ENCODE data around the gene SLC27A5. TPM values are rescaled to one million over a fixed set of nuclear protein-coding genes. Genes with fewer than 3 reads are reported as not detected.

SLC27A5 gene, protein sequence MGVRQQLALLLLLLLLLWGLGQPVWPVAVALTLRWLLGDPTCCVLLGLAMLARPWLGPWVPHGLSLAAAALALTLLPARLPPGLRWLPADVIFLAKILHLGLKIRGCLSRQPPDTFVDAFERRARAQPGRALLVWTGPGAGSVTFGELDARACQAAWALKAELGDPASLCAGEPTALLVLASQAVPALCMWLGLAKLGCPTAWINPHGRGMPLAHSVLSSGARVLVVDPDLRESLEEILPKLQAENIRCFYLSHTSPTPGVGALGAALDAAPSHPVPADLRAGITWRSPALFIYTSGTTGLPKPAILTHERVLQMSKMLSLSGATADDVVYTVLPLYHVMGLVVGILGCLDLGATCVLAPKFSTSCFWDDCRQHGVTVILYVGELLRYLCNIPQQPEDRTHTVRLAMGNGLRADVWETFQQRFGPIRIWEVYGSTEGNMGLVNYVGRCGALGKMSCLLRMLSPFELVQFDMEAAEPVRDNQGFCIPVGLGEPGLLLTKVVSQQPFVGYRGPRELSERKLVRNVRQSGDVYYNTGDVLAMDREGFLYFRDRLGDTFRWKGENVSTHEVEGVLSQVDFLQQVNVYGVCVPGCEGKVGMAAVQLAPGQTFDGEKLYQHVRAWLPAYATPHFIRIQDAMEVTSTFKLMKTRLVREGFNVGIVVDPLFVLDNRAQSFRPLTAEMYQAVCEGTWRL
- total RNA-seq, result 4.8 and 5.5 TPM in 2 replicates

DNA sequence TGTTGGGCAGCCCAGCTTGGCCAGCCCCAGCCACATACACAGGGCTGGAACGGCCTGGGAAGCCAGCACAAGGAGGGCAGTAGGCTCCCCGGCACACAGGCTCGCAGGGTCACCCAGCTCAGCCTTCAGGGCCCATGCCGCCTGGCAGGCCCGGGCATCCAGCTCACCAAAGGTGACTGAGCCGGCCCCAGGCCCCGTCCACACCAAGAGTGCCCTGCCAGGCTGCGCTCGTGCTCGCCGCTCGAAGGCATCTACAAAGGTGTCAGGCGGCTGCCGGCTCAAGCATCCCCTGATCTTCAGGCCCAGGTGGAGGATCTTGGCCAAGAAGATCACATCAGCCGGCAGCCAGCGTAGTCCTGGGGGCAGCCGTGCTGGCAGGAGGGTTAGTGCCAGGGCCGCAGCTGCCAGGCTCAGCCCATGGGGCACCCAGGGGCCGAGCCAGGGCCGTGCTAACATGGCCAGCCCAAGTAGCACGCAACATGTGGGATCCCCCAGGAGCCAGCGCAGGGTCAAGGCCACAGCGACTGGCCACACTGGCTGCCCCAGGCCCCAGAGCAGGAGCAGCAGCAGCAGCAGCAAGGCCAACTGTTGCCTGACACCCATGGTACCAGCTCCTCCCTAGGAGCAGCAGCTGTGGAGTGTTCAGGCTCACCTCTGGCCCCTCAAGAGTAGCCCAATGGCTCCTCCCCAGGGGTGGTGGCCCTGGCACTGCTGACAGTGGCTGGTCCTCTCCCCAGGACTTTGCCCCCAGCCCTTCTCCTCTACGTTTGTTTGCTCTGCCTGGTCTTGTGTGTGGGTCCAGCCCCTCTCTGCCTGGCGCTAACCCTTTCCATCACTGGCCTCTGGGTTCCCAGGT lies at the start of gene SLC27A5:
Gene SLC27A5 (minus strand): TSS at position 640 of the 856 bp plus-strand sequence. CDS start 37 bp downstream, at position 603.

DNA sequence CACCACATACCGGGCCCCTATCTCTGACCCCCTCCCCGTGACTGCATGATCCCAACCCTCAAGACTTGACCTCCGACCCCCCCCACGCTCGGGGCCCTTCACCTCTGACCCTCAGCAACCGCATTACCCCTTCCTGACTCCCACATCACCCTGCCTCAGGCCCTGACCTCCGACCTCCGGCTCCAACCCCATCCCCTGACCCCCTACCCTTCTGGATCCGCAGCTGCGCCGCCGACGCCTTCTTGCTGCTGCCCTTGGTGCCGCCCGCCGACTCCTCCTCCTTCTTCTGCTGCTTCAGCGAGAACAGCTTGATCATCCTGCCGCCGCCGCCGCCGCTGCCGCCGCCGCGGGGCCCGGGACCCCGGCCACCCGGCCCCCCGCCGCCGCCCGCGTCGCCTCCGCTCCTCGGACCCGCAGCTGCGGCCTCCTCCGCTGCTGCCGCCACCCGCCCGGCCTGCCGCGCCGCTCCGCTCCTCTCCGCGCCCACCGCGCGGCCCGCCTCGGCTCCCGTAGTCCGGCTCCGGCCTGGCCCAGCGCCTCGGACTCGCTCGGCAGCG lies 46.4 kb upstream of the SLC27A5 start, which contains the start of gene UBE2M:
Gene UBE2M (minus strand): TSS at position 546 of the 557 bp plus-strand sequence. CDS start 230 bp downstream, at position 316.

DNA sequence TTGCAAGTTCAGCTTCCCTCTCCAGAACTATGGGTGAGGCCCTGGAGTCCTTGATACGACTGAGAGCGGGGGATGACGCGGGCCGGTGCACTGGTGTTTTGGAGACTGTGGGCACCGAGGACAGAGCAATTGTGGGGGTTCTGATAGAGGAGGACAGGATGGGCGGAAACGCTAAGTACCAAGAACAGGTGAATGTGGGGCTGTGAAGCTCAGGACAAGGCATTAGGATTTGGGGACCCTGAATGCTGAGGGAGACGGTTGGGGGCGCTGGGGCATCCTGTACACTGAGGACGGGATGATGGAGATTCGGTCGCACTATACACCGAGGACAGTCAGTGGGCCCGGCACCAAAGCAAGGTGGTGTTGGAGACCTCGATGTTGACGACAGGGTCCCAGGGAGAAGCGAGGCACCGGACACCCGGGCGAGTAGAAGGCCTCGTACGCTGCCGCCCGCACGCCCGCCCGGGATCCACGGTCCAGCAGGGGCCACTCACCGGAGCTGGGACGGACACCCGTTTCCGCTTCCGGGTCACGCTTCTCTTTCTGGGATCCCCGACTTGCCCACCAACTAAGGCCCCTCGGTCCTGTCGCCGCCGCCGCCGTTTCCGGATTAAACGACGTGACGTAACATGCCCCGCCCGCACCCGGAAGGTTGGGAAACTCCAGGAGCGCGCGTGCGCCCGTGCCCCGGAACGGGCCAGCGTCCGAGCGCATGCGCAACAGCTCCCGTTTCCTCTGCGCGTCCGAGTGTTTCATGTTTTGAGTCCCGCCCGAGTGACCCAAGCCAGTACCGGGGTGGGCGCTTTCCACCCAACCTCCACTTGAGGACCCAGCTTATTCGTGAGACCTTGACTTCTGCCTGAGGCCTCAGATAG lies 42.9 kb upstream of the SLC27A5 start, which contains the start of gene CHMP2A:
Gene CHMP2A (minus strand): TSS at position 612 of the 875 bp plus-strand sequence. CDS start 893 bp downstream, outside the sequence.

DNA sequence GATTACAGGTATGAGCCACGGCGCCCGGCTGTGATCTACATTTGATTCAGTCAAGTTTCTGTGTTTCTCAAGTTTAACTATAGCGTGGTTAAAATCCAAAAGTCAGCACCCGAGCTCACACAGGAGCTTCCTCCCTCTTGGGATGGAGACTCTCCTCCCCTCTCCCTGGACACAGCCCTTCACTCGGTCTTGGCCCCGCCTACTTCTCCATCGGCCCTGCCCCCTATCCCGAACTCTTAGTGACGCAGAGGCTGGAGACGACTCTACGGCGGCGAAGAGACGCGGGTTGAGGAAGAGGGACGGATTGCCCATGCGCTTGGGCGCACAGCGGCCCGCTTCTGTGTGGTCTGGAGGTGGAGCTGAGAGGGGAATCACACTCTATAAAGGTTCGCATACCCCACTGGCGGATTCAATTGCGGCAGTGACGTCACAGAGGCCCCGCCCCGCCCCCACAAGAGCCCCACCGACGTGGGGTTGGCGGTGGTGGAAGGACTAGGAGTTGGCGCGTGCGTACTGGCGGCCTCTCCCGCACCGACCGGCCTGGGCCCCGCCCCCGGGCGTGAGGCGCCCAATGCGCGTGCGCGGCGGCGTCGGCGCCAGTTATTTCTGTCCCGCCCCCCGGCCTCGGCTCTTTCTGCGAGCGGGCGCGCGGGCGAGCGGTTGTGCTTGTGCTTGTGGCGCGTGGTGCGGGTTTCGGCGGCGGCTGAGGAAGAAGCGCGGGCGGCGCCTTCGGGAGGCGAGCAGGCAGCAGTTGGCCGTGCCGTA lies 32.2 kb upstream of the SLC27A5 start, which contains the start of gene TRIM28:
Gene TRIM28 (plus strand): TSS at position 239 of the 765 bp plus-strand sequence. CDS start 694 bp downstream, outside the sequence.

DNA sequence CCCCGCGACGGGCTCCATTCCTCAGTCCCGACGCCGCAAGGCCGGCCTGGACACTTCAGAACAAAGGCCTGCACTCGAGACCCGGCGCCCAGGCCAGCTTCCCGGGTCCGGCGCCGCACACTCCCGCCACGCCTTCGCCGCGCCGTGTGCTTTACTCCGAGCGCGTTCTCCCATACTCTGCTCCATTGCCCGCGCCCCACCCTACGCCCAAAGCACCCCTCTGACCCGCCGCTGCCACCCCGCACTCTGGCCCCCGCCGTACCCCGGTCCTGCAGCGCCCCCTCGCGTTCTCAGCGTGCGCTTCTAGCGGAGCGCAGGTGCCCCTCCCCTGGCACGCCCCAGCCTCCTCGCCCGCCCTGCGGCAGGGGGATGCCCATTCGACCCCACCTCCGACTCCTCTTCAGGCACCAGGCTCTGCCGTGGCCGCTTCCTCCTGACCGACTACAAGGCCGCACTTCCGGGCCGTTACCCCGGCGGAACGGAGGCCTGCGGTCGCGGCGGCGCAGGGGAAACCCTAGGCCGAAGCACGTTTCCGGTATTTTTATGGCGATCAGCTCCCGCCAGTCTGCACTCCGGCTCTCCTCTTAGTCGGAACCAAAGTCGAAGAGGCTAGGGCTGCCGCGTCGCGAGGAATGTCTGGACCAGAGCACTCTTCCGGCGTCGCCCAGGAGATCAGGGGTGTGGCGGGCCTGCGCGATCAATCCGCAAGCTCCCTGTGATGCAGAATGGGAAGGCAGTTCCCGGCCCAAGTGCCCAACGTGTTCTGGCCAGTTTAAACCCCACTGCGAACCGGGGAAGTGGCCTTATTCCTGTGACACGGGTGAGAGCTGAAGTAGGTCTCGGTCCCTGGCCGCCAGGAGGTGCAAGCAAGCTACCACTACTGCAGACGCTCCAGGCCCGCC lies 7.8 kb upstream of the SLC27A5 start, which contains the start of gene ZBTB45:
Gene ZBTB45 (minus strand): TSS at position 456 of the 902 bp plus-strand sequence. CDS start 2,137 bp downstream, outside the sequence.

DNA sequence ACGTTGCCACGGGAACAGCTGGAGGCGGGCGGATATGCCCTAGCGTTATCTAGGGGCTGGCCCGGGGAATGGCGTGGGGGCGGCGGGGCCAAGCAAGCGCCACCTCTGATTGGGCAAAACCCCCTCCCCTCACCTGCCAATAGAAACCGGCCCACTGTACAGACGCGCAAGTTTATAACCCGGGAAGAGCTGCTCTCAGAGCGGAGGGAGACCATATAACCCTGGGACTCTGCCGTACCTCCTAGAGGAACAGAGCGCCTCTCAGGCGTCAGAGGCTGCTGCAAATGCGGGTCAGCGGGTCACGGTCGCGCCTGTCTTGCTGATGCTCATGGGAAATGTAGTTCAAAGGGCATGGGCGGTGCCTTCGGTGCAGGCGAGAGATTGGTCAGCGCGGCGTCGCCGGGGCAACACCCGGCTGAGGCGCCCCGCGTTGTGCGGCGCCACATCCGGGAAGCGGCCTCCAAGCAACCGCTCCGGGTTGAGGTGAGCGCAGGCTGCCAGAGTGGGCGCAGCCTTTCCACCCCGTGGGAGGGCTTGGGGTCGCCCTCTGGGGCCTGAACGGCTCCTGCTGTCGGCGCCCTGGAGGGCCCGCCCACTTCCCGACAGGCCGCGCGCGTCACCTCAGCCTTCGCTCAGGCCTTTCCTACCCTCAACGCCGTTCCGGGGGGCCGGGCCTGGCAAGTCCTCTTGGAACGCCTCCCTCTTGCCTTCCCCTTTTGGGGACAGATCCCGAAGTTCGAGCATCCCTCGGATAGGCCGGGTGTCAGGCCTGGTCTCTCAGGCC lies 35.9 kb downstream of the SLC27A5 start, which contains the start of gene ZNF446:
Gene ZNF446 (plus strand): TSS at position 639 of the 784 bp plus-strand sequence. CDS start 867 bp downstream, outside the sequence.

DNA sequence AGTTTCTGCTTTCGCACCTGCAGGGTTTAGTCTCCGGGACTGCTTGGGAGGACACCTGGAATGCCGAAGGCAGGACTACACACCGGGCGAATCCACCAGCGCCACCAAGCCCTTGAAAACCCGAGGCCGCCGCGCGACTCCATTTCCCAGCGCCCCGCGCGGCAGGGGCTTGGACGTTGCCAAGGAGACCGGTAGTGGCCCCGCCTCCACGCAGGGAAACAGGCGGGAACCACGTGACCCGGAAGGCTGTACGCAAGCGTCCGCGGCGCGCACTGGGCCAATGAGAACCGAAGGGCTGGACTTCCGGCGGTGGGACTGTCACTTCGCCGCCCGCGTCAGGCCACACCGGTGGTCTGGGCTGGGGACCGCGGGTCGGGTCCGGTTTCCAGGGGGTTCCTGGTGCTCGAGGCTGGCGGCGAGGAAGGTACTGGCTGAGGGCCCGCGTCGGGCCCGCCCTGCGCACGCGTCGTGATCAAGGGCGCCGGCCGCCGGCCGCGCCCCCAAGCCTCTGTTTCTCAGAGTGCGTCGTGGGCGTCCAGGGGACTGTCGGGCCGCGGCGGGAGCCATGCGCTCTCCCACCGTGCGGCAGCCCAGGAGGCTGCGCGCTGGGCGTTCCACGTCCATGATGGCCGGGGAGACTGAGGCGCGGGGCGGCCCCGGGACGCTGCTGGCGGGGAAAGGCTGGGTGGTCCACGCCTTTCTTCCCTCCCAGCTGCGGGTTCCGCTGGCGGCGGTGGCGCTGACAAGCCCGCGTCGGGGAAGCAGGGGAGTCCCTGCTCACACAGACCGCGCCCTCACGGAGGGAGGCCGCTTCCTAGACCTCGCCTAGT lies 44.8 kb downstream of the SLC27A5 start, which contains the start of gene ZNF324:
Gene ZNF324 (plus strand): TSS at position 321 of the 830 bp plus-strand sequence. CDS start 2,106 bp downstream, outside the sequence.

DNA sequence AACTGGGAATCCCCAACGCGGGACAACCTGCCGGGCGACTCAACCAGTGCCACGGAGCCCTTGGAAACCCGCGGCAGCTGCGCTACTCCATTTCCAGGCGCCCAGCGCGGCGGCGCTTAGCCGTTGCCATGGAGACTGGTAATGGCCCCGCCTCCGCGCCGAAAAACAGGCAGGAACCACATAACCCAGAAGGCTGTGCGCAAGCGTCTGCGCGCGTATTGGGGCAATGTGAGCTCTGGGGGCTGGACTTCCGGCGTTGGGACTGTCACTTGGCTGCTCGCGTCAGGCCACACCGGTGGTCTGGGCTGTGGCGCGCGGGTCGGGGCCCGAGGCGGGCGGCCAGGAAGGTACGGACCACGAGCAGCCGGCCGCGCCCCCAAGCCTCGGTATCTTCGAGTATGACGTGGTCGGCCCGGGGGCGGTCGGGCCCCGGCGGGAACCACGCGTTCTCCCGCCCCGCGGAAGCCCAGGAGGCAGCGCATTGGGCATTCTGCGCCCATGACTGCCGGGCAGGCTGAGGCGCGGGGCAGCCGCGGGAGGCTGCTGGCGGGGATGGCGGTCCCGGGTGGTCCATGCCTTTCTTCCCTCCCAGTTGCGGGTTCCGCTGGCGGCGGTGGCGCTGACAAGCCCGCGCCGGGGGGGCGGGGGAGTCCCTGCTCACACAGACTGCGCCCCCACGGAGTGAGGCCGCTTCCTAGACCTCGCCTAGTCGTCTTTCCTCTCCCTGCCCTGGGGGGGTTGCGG lies 60.3 kb downstream of the SLC27A5 start, which contains the start of gene ZNF324B:
Gene ZNF324B (plus strand): TSS at position 265 of the 744 bp plus-strand sequence. CDS start 2,080 bp downstream, outside the sequence.

Other genes starting within 250 kb of the SLC27A5 start
- gene ZNF8, start 233.0 kb downstream of the SLC27A5 start, total RNA-seq, result 6.2 and 6.9 TPM in 2 replicates
- 21.8 and 35.2 TPM in 2 replicates for gene ERVK3-1, start 206.6 kb downstream of the SLC27A5 start, total RNA-seq
- 2.4 and 2.8 TPM in 2 replicates for gene ZSCAN22, start 185.0 kb downstream of the SLC27A5 start, total RNA-seq
- 24.8 and 61.8 TPM in 2 replicates for gene A1BG, start 158.5 kb downstream of the SLC27A5 start, total RNA-seq
- 0.12 and 0.29 TPM in 2 replicates for gene ZNF497, start 149.2 kb downstream of the SLC27A5 start, total RNA-seq
- 3.8 and 4.8 TPM in 2 replicates for gene ZNF837, start 131.0 kb downstream of the SLC27A5 start, total RNA-seq
- 1,797 and 1,853 TPM in 2 replicates for gene RPS5, start 124.7 kb downstream of the SLC27A5 start, total RNA-seq
- gene RNF225, start 116.3 kb downstream of the SLC27A5 start, total RNA-seq, result not detected in 2 replicates
- 12.7 and 16.5 TPM in 2 replicates for gene ZNF584, start 103.3 kb downstream of the SLC27A5 start, total RNA-seq
- 6.4 and 7.1 TPM in 2 replicates for gene ZNF132, start 71.8 kb downstream of the SLC27A5 start, total RNA-seq
- 7.5 and 7.6 TPM in 2 replicates for gene ZNF324B, start 60.4 kb downstream of the SLC27A5 start, total RNA-seq
- gene ZNF324, start 44.9 kb downstream of the SLC27A5 start, total RNA-seq, result 10.7 and 12.1 TPM in 2 replicates
- 12.8 and 16.3 TPM in 2 replicates for gene ZNF446, start 35.6 kb downstream of the SLC27A5 start, total RNA-seq
- gene ZBTB45, start 7.8 kb upstream of the SLC27A5 start, total RNA-seq, result 5.9 and 9.4 TPM in 2 replicates
- 204 and 211 TPM in 2 replicates for gene TRIM28, start 32.1 kb upstream of the SLC27A5 start, total RNA-seq
- 133 and 136 TPM in 2 replicates for gene CHMP2A, start 43.1 kb upstream of the SLC27A5 start, total RNA-seq
- gene UBE2M, start 46.6 kb upstream of the SLC27A5 start, total RNA-seq, result 21.6 and 30.4 TPM in 2 replicates
- 7.4 and 13.3 TPM in 2 replicates for gene MZF1, start 61.3 kb upstream of the SLC27A5 start, total RNA-seq

All from cardiac ventricle fibroblast (primary cell).